Ovary (tissue), 3 donors: ENCODE data around the gene LRRC51.

ENCODE experiments used
- CTCF ChIP-seq, 3 donors: fragments of 450-650 bp in 2 of 3; fragments of 200-600 bp in 1 of 3; IDR thresholded peaks; one replicate each; pipeline versions ENCODE4 v1.5.1 to v1.8.0; 2016 to 2022; ENCODE audit warnings: antibody characterized with exemption in 3 of 3, mild to moderate bottlenecking in 1 of 3
- EP300 ChIP-seq: sonication (generic); formaldehyde crosslinking; IDR thresholded peaks from one replicate; pipeline ENCODE4 v1.6.1; 2017; ENCODE audit warnings: antibody characterized with exemption
- POLR2A ChIP-seq: fragments of 450-650 bp; IDR thresholded peaks from one replicate; pipeline ENCODE4 v1.6.1; 2017; ENCODE audit warnings: antibody characterized with exemption, mild to moderate bottlenecking, moderate library complexity
- donor health status: DM: no; HTN: no; CAD: no.

- no peak for TF ChIP-seq POLR2A
- no peak for TF ChIP-seq CTCF (IDR thresholded peaks at IDR 0.05)
- TF ChIP-seq EP300: no peak
These were observed 34.8 kb upstream of the LRRC51 start for GRCh38 chr11:72045849-72046248.
